Rectal smooth muscle tissue (tissue), 1 donor: ENCODE data around the gene KRTAP2-2.
"Not testable (repeated sequence)": the region's sequence is repeated elsewhere in the genome, so short reads cannot be mapped to it uniquely, and the experiment has no call there.

ENCODE experiments used
- H3K27ac ChIP-seq: one replicate; pipeline ENCODE4 v1.7.0; 2013; ENCODE audit warnings: low read depth, low read length, inconsistent platforms
- H3K27me3 ChIP-seq: one replicate; pipeline ENCODE4 v1.7.0; 2013; ENCODE audit warnings: low read length; ENCODE audit not compliant: control insufficient read depth, insufficient read depth
- H3K36me3 ChIP-seq: one replicate; pipeline ENCODE4 v1.7.0; 2013; ENCODE audit warnings: low read length; ENCODE audit not compliant: control insufficient read depth, insufficient read depth
- H3K4me1 ChIP-seq: one replicate; pipeline ENCODE4 v1.7.0; 2013; ENCODE audit warnings: low read length; ENCODE audit not compliant: control insufficient read depth, insufficient read depth
- H3K4me3 ChIP-seq: one replicate; pipeline ENCODE4 v1.7.0; 2013; ENCODE audit warnings: low read length
- H3K9ac ChIP-seq: one replicate; pipeline ENCODE4 v1.7.0; 2013; ENCODE audit warnings: low read length

The KRTAP2-2 gene

GRCh38 chr17:41034346-41034935 is 20.6 kb downstream of the KRTAP2-2 start, which contains the start of gene KRTAP1-3:
KRTAP1-3 (minus strand) TSS chr17:41034874; CDS start chr17:41034821, 53 bp downstream.
- not testable (repeated sequence) for H3K36me3 ChIP-seq, H3K4me1 ChIP-seq, H3K4me3 ChIP-seq, H3K9ac ChIP-seq, H3K27me3 ChIP-seq, H3K27ac ChIP-seq

DNA sequence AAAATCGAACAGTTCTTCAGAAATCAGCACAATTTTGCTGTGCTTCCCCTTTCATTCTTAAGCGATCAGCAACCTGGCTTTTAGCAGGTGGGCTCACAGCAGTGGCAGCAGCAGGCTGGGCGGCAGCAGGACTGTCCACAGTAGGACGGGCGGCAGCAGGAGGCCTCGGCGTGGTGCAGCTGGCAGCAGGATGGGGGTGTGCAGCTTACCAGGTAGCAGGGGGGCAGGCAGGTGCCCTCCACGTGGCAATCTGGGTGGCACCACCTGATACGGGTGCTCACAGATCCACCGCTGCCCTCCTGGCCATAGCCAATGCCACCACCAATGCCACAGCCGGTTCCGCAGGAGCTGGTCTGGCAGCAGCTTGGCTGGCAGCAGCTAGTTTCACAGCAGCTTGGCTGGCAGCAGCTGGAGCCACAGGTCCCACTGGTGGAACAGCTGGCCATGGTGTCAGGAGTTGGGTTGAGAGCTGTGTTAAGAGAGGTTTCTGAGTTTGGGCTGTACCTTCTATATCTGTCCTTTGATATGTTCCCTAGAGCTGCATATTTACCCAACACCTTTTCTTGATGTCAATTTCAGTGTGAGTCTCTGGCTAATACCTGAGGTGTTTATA is 25.3 kb downstream of the KRTAP2-2 start, which contains the start of gene KRTAP1-4:
Gene KRTAP1-4 (minus strand): TSS at position 563 of the 613 bp plus-strand sequence. CDS start 117 bp downstream, at position 446.
- Histone ChIP-seq H3K4me3 (no peak within 1 kb of the TSS), H3K27ac (no peak within 1 kb of the TSS), H3K4me1 (no peaks in the 10 kb centered on the region), H3K27me3 (no peaks in the 10 kb centered on the region), H3K9ac (no peak within 1 kb of the TSS), H3K36me3 (no peaks in the 10 kb centered on the region)

GRCh38 chr17:41026715-41027471 is 28.1 kb downstream of the KRTAP2-2 start, which contains the start of gene KRTAP1-5:
KRTAP1-5 (minus strand) TSS chr17:41027208; CDS start chr17:41027155, 53 bp downstream.
- no peak within 1 kb of the TSS for H3K9ac ChIP-seq

GRCh38 chr17:41024697-41025096 is 30.3 kb downstream of the KRTAP2-2 start:
- no peak overlapping the region for H3K9ac ChIP-seq
- H3K27me3 ChIP-seq = no peaks in the 10 kb centered on the region
- H3K27ac ChIP-seq = no peak overlapping the region
- H3K4me3 ChIP-seq = no peak overlapping the region
- H3K4me1 ChIP-seq = no peaks in the 10 kb centered on the region
- no peaks in the 10 kb centered on the region for H3K36me3 ChIP-seq

More at GRCh38 chr17:41026715-41027471, 28.1 kb downstream of the KRTAP2-2 start, which contains the start of gene KRTAP1-5:
- no peak within 1 kb of the TSS for H3K4me3 ChIP-seq
- no peaks in the 10 kb centered on the region for H3K27me3 ChIP-seq
- H3K4me1 ChIP-seq = no peaks in the 10 kb centered on the region
- no peaks in the 10 kb centered on the region for H3K36me3 ChIP-seq
- no peak within 1 kb of the TSS for H3K27ac ChIP-seq

DNA sequence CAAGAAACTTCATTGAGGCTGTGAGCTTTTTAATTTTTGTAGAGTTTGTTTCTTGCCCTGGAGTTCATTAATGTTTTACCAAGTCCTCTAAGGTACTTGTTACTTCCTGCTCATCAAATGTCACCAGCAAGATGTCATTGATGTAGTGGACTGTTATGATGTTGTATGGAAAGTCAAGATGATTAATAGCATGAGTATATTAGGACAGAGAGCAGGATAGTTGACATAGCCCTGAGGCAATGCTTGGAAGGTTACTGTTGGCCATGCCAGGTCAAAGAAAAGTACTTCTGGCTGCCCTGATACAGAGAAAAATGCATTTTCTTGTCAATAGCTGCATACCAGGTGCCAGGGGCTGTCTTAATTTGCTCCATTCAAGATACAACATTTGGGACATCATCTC is 34.7 kb downstream of the KRTAP2-2 start:
- no peak overlapping the region for H3K4me3 ChIP-seq
- no peak overlapping the region for H3K27ac ChIP-seq
- H3K36me3 ChIP-seq = no peaks in the 10 kb centered on the region
- no peaks in the 10 kb centered on the region for H3K4me1 ChIP-seq
- no peak overlapping the region for H3K9ac ChIP-seq
- no peaks in the 10 kb centered on the region for H3K27me3 ChIP-seq

- Histone ChIP-seq H3K4me3 (no peak overlapping the region), H3K27ac (no peak overlapping the region), H3K4me1 (no peaks in the 10 kb centered on the region), H3K27me3 (no peaks in the 10 kb centered on the region), H3K9ac (no peak overlapping the region), H3K36me3 (no peaks in the 10 kb centered on the region)
These were observed 35.6 kb downstream of the KRTAP2-2 start for GRCh38 chr17:41019415-41019814.

DNA sequence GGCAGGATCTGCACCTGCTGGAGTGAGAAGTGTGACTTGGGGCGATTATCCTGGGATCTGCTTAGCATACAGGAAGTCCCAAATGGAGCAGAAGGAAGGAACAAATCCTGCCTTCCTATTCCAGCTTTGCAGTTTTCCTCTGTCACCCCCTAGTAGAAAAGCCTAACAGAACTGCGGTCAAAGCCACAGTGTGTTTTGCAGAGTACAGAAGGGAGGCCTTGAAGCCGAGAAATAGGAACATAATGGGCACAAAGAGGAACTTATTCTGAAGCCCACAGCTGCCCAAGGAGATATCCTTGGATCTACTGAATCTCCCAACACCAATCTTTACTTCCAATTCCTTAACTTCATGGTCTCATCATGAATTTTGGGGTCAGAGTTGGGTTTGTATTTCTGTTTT is 36.5 kb downstream of the KRTAP2-2 start:
- H3K36me3 ChIP-seq = no peaks in the 10 kb centered on the region
- no peaks in the 10 kb centered on the region for H3K27me3 ChIP-seq
- H3K27ac ChIP-seq = no peak overlapping the region
- H3K9ac ChIP-seq = no peak overlapping the region
- no peak overlapping the region for H3K4me3 ChIP-seq
- H3K4me1 ChIP-seq = no peaks in the 10 kb centered on the region

DNA sequence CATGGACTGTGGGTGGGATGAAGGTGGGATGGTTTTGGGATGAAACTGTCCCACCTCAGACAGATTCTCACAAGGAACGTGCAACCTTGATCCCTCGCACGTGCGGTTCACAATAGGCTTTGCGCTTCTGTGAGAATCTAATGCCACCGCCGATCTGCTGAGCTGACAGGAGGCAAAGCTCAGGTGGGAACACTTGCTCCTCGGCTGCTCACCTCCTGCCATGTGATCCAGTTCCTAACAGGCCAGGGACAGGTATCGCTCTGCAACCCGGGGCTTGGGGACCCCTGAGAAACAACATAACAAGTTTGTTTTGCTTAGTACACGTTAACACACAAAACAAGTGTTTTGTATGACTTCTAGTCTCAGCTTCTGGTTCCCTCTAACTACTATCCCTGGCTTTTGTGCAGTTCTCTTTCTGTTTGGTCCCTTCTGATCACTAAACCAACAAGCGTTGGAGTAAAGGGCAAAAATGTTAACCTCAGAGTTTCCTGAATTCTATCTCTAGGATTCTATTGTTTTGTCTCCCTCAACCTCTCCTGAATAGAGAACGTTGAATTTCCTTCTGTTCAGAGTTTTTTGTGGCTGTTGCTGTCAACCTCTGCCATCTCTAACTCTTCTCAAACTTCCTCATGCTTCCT is 38.3 kb downstream of the KRTAP2-2 start:
- no peaks in the 10 kb centered on the region for H3K4me1 ChIP-seq
- H3K4me3 ChIP-seq = no peak overlapping the region
- no peak overlapping the region for H3K9ac ChIP-seq
- no peak overlapping the region for H3K27ac ChIP-seq
- H3K27me3 ChIP-seq = no peaks in the 10 kb centered on the region
- no peaks in the 10 kb centered on the region for H3K36me3 ChIP-seq

- Histone ChIP-seq H3K27me3 (no peaks in the 10 kb centered on the region), H3K9ac (no peak overlapping the region), H3K27ac (no peak overlapping the region), H3K36me3 (no peaks in the 10 kb centered on the region), H3K4me1 (no peaks in the 10 kb centered on the region), H3K4me3 (no peak overlapping the region)
These were observed 39.6 kb downstream of the KRTAP2-2 start for GRCh38 chr17:41015454-41015853.

DNA sequence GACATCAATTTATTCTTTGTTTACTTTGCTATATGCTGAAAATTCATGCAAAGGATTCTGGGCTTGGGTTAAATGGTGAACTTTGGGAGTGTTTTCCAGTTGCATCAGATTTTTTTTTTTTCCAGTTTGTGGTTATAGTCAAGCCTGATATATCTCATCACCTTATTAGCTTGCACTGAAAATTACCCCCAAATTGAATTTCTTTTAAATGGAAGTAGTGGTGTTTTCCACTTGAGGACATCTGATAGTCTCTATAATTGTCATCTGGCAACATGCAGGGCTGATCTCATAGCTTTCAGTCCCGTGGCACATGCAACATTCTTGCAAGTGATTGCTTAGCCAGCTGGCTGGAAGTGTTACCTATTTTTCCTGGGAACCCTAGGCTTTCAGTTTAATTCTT is 41.4 kb downstream of the KRTAP2-2 start:
- no peak overlapping the region for H3K9ac ChIP-seq
- H3K27ac ChIP-seq = no peak overlapping the region
- no peaks in the 10 kb centered on the region for H3K36me3 ChIP-seq
- no peaks in the 10 kb centered on the region for H3K27me3 ChIP-seq
- H3K4me1 ChIP-seq = no peaks in the 10 kb centered on the region
- H3K4me3 ChIP-seq = no peak overlapping the region

GRCh38 chr17:41013181-41013580 is 41.8 kb downstream of the KRTAP2-2 start:
- no peaks in the 10 kb centered on the region for H3K4me1 ChIP-seq
- no peak overlapping the region for H3K4me3 ChIP-seq
- no peak overlapping the region for H3K9ac ChIP-seq
- H3K27me3 ChIP-seq = no peaks in the 10 kb centered on the region
- H3K27ac ChIP-seq = no peak overlapping the region
- H3K36me3 ChIP-seq = no peaks in the 10 kb centered on the region
